GM18511 (cell line): ENCODE data around the gene CLIC5.

Source experiments
- ATAC-seq: cut with Tn5 transposase; IDR thresholded peaks from one replicate; pipeline ENCODE4 v1.9.1; 2021; ENCODE audit warnings: mild to moderate bottlenecking, moderate library complexity; ENCODE audit not compliant: unreplicated experiment

Gene CLIC5

DNA sequence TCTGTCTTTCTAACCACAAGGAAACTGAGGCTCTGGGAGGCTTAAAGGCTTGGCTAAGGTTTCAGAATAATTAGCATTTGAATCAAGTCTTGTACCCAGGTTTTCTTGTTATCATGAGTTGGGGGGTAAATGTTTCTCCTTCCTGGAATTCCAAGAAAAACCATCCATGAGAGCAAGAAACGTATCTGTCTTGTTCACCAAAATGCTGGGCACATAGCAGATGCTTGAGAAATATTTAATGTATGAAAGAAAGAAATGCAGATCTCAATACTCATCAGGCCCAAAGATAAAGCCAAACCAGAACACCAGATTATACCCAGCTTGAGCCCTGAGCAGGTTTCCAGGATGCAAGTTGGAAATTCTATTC, 164.6 kb downstream of the CLIC5 start:
- ATAC-seq = no peak

DNA sequence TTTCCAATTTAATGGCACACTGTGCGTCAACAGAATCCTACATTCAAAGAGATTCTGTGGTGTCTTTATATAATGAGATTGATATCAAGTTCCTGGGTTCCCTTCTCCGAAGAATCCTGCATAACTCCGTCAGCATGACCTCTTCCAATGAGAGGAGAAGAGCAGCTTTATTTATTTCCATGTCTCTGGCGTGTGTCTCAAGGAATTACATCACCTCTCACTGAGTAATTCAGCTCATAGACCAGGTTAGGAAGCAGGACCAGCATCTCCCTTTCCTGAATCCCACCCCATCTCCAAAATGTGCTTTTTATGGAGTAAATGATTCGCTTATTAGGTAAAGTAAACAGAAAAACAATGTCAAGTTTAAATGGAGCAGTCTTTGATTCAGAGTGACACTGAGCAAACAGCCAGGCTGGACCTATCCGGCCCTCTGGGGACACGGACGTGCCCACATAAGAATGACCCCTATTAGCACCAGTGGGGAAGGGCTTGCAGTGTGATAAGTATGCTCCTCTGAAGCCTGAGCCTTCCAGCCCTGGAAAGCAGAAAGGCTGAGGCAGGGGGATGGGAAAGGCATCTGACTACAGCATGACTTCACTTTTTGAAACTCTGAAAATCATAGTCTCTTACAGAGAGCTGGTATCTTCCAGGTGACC, 165.2 kb downstream of the CLIC5 start:
- ATAC-seq = no peak

DNA sequence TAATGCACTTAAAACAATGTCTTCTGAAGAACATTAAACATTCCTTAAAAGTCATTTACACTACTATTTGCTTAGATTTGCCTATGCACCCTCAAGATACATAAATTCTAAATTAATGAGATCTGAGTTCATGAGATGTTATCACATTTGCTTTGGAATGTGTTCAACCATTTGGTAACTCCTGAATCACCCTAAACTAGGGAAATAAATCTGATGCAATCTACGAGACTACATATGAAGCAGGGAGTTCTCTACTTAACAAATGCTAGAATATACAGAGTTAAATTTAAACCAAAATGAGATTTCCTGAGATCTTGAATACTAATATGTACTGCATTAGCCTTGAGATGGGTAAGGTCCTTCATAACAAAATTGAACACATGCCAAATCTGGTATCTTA, 170.1 kb downstream of the CLIC5 start:
- ATAC-seq = no peak

GRCh38 chr6:45844986-45845385, 170.7 kb downstream of the CLIC5 start:
- ATAC-seq = no peak

- no peak for ATAC-seq
These were observed 171.7 kb downstream of the CLIC5 start for GRCh38 chr6:45843848-45844521.

GRCh38 chr6:45841062-45841461, 174.6 kb downstream of the CLIC5 start:
- ATAC-seq = no peak

- ATAC-seq = no peak
These were observed 176.7 kb downstream of the CLIC5 start for GRCh38 chr6:45838996-45839395.

- no peak for ATAC-seq
These were observed 177.2 kb downstream of the CLIC5 start for GRCh38 chr6:45838451-45838850.

DNA sequence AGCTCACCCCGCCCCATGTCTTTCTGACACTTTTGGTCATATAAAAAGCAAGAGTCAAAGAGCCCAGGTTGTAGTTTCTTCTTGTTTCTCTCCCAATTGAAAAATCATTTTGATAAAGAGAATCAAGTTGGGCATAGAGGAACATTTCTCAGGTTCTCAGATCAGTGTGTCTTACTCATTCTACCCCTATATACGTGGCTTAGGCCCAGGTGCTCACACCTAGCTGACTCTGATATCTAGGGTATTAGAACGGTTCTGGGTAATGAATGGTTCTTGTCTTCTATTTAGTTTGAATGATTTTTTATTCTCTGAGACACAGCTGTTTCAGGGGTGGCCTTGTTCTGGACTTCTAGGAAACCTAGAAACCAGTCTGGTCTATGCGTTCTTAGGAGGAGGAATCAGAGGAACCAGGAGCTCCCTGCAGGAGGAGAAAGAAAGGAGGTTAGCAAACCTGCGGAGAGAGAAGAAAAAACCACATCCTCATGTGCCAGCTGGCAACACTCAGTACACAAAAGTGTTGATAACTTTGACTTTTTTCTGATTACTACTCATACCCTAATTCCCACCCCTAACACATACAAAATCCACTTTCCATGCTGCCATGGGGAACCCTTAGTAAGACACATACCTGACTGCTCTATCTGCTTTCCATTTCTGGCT, 178.0 kb downstream of the CLIC5 start:
- ATAC-seq = no peak

DNA sequence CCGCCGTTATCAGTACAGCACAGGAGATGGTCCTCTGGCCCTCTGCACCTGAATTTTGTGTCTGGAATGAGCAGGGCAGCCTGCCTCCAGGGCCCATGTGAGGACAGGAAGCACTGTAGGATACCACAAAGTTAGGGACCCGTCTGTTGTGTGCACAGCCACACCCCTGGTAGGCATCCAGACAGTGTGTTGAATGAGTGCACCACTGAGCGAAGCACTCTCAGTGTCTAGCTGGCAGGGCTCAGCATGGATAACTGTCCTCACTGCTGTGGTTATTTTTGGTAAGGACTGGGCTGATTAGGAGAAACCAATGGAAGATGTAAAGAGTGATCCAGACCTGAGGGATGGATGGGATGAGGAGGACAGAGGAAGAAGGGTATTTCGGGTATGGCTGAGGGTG, 178.7 kb downstream of the CLIC5 start:
- no peak for ATAC-seq

DNA sequence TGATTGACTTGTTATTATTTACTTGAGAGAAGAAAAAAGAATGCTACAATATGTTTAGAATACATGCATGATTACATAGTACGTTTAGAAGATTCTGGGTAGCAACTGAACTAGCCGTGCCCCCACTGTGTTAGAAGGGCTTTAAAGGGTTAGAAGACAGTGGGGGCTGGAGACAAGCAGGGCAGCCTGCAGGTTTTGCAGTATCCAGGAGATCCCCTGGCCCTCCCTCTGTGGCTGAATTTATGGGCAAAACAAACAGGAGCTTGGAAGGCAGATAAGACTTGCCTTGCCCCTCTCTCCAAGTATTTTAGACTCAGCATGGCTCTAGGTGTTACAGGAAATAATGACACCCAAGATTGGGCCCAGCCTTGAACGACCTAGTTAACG, 179.2 kb downstream of the CLIC5 start:
- ATAC-seq = no peak

DNA sequence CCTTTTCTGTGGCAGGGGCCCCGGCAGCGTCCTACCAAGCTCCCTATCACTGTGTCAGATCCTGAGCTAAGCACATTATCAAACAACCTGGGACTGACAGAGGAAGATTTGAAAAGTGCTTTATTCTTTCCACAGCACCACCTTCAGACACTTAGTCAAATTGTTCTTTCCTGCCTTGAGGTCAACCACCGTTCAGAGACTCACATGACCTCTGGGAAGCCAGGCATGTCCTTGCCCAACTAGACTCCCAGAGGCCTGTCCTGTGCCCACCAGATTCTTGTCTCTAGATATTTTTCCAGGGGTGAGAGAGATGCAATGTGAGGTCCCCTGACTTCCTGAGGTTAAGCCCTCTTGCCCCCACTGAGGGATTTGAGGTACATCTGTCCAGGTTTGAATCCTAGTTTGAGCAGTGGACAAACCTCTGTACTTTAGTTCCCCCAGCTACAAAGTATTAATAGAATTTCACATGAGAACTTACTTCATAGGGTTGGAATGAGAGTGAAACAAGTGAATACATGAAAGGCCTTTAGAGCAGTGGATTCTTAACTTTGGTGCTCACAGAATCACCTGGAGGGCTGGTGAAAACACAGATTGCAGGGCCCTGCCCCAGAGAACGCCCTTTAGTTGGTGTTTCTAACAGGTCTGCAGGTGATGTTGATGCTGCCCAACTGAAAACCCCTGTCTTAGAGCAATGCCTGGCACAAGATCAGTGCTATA, 179.8 kb downstream of the CLIC5 start:
- ATAC-seq = no peak

- ATAC-seq = no peak
These were observed 183.6 kb downstream of the CLIC5 start for GRCh38 chr6:45832063-45832462.
